HL-60 (cell line): ENCODE results near the gene STAP1.

Experiments
- DNase-seq, 2 experiments: peaks; one replicate each; pipeline ENCODE4 v3.0.0-alpha.2; 2010 to 2020; ENCODE audit warnings: low read depth in 1 of 2, low spot score in 1 of 2
- H3K27ac ChIP-seq: fragments of 250-450 bp; sonication (Bioruptor Pico); replicated peaks from 2 replicates; pipeline ENCODE4 v1.5.1; 2020; ENCODE audit warnings: mild to moderate bottlenecking, moderate library complexity
- H3K27me3 ChIP-seq: fragments of 250-450 bp; sonication (Bioruptor Pico); 2 replicates; pipeline ENCODE4 v1.5.1; 2021; ENCODE audit warnings: mild to moderate bottlenecking, moderate library complexity; ENCODE audit not compliant: insufficient read depth, poor library complexity, severe bottlenecking
- H3K4me3 ChIP-seq: replicated peaks from 2 replicates; pipeline ENCODE4 v1.5.1; 2011; ENCODE audit warnings: mild to moderate bottlenecking, control low read depth, low read length; ENCODE audit not compliant: insufficient read depth
- GABPA ChIP-seq: IDR thresholded peaks from 2 replicates; pipeline ENCODE4 v1.6.1; 2012; ENCODE audit warnings: low read depth
- POLR2AphosphoS5 ChIP-seq: IDR thresholded peaks from 2 replicates; pipeline ENCODE4 v1.6.1; 2012; ENCODE audit warnings: low read depth
- SPI1 ChIP-seq: IDR thresholded peaks from 2 replicates; pipeline ENCODE4 v1.6.1; 2012; ENCODE audit warnings: low read depth, mild to moderate bottlenecking, borderline replicate concordance
- TF ChIP-seq, protein P1 (sequence below): IDR thresholded peaks from 2 replicates; pipeline ENCODE4 v1.6.1; 2012; ENCODE audit warnings: low read depth; ENCODE audit not compliant: insufficient replicate concordance
- TF ChIP-seq, protein P2 (sequence below): IDR thresholded peaks from one replicate; pipeline ENCODE4 v1.5.1; 2011; ENCODE audit warnings: low read length, control low read depth, inconsistent platforms; ENCODE audit not compliant: insufficient read depth

The STAP1 gene

DNA sequence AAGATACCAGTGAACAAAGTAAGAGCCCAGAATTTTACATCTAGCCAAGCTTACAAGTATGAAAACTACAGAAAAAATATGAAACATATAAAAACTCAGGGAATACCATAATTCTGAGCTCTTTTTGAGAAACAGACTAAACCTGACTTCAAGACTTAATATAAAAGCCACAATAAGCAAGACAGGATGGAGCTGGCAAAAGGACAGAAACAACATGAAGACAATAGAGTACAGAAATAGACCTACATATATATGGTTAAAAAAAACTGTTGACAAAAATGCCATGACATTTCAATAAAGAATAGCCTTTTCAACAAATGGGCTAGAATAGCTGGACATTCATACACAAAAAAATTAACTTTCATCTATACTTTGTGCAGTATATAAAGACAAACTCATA, 93.0 kb downstream of the STAP1 start:
- no peak for TF ChIP-seq GABPA
- TF ChIP-seq, protein P1, sequence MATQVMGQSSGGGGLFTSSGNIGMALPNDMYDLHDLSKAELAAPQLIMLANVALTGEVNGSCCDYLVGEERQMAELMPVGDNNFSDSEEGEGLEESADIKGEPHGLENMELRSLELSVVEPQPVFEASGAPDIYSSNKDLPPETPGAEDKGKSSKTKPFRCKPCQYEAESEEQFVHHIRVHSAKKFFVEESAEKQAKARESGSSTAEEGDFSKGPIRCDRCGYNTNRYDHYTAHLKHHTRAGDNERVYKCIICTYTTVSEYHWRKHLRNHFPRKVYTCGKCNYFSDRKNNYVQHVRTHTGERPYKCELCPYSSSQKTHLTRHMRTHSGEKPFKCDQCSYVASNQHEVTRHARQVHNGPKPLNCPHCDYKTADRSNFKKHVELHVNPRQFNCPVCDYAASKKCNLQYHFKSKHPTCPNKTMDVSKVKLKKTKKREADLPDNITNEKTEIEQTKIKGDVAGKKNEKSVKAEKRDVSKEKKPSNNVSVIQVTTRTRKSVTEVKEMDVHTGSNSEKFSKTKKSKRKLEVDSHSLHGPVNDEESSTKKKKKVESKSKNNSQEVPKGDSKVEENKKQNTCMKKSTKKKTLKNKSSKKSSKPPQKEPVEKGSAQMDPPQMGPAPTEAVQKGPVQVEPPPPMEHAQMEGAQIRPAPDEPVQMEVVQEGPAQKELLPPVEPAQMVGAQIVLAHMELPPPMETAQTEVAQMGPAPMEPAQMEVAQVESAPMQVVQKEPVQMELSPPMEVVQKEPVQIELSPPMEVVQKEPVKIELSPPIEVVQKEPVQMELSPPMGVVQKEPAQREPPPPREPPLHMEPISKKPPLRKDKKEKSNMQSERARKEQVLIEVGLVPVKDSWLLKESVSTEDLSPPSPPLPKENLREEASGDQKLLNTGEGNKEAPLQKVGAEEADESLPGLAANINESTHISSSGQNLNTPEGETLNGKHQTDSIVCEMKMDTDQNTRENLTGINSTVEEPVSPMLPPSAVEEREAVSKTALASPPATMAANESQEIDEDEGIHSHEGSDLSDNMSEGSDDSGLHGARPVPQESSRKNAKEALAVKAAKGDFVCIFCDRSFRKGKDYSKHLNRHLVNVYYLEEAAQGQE = no peak
- TF ChIP-seq, protein P2, sequence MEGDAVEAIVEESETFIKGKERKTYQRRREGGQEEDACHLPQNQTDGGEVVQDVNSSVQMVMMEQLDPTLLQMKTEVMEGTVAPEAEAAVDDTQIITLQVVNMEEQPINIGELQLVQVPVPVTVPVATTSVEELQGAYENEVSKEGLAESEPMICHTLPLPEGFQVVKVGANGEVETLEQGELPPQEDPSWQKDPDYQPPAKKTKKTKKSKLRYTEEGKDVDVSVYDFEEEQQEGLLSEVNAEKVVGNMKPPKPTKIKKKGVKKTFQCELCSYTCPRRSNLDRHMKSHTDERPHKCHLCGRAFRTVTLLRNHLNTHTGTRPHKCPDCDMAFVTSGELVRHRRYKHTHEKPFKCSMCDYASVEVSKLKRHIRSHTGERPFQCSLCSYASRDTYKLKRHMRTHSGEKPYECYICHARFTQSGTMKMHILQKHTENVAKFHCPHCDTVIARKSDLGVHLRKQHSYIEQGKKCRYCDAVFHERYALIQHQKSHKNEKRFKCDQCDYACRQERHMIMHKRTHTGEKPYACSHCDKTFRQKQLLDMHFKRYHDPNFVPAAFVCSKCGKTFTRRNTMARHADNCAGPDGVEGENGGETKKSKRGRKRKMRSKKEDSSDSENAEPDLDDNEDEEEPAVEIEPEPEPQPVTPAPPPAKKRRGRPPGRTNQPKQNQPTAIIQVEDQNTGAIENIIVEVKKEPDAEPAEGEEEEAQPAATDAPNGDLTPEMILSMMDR = no peak
- TF ChIP-seq POLR2AphosphoS5 = no peak
- TF ChIP-seq SPI1 = no peak
- no peaks in the 10 kb centered on the region for H3K27me3 ChIP-seq
- H3K4me3 ChIP-seq = no peak overlapping the region
- no peak overlapping the region for H3K27ac ChIP-seq
- no peak for DNase-seq
